Osteocyte (in vitro differentiated cells): ENCODE results near the gene CHMP4B. TPM values are rescaled to one million over a fixed set of nuclear protein-coding genes. Genes with fewer than 3 reads are reported as not detected.

Experiments
- DNase-seq: peaks from one replicate; pipeline ENCODE4 v3.0.0; 2021; ENCODE audit warnings: mixed read lengths; ENCODE audit not compliant: unreplicated experiment; ENCODE audit errors: extremely low spot score
- H3K27ac Mint-ChIP-seq: one replicate; pipeline ENCODE4 v1.8.0; 2021; ENCODE audit warnings: mild to moderate bottlenecking, mixed read lengths; ENCODE audit not compliant: unreplicated experiment
- H3K27me3 Mint-ChIP-seq: one replicate; pipeline ENCODE4 v1.8.0; 2021; ENCODE audit warnings: mixed read lengths; ENCODE audit not compliant: unreplicated experiment
- H3K36me3 Mint-ChIP-seq: one replicate; pipeline ENCODE4 v1.8.0; 2021; ENCODE audit warnings: mixed read lengths; ENCODE audit not compliant: unreplicated experiment
- H3K4me1 Mint-ChIP-seq: one replicate; pipeline ENCODE4 v1.8.0; 2021; ENCODE audit warnings: mixed read lengths; ENCODE audit not compliant: unreplicated experiment
- H3K4me3 Mint-ChIP-seq: one replicate; pipeline ENCODE4 v1.8.0; 2021; ENCODE audit warnings: mild to moderate bottlenecking, moderate library complexity, mixed read lengths; ENCODE audit not compliant: unreplicated experiment
- H3K9me3 Mint-ChIP-seq: one replicate; pipeline ENCODE4 v1.8.0; 2021; ENCODE audit warnings: mixed read lengths; ENCODE audit not compliant: unreplicated experiment
- CTCF ChIP-seq: fragments of 200-600 bp; sonication (generic); IDR thresholded peaks from 2 replicates; pipeline ENCODE4 v1.5.0; 2021; ENCODE audit warnings: antibody characterized with exemption, mild to moderate bottlenecking, moderate library complexity
- total RNA-seq: library from RNA; stranded (reverse); gene quantifications from 2 replicates; pipeline ENCODE4 v1.2.1, GENCODE V29; 2021

The CHMP4B gene
- total RNA-seq, 1 donor from 2014 or later, result 92.5 TPM

GRCh38 chr20:33889312-33889711 is 78.2 kb downstream of the CHMP4B start:
- Mint-ChIP-seq H3K4me1 (no peaks in the 10 kb centered on the region), H3K9me3 (peaks cover 10% of the 10 kb centered on the region), H3K4me3 (no peak overlapping the region), H3K27me3 (peaks cover 13% of the 10 kb centered on the region), H3K27ac (no peak overlapping the region), H3K36me3 (no peaks in the 10 kb centered on the region)
- no peak for DNase-seq
- no peak for TF ChIP-seq CTCF

- Mint-ChIP-seq H3K4me3 (no peak overlapping the region), H3K27ac (no peak overlapping the region), H3K4me1 (no peaks in the 10 kb centered on the region), H3K36me3 (no peaks in the 10 kb centered on the region), H3K27me3 (peaks cover 16% of the 10 kb centered on the region), H3K9me3 (peaks cover 10% of the 10 kb centered on the region)
- DNase-seq, result no peak
- no peak for TF ChIP-seq CTCF
Measured at GRCh38 chr20:33890557-33890956, 79.4 kb downstream of the CHMP4B start.

GRCh38 chr20:33893314-33893713 is 82.2 kb downstream of the CHMP4B start:
- peaks cover 3% of the 10 kb centered on the region for H3K4me1 Mint-ChIP-seq
- peaks cover 26% of the 10 kb centered on the region for H3K27me3 Mint-ChIP-seq
- no peak overlapping the region for H3K27ac Mint-ChIP-seq
- H3K9me3 Mint-ChIP-seq, result peaks cover 10% of the 10 kb centered on the region
- no peak for DNase-seq
- H3K36me3 Mint-ChIP-seq, result no peaks in the 10 kb centered on the region
- TF ChIP-seq CTCF, result no peak
- no peak overlapping the region for H3K4me3 Mint-ChIP-seq

DNA sequence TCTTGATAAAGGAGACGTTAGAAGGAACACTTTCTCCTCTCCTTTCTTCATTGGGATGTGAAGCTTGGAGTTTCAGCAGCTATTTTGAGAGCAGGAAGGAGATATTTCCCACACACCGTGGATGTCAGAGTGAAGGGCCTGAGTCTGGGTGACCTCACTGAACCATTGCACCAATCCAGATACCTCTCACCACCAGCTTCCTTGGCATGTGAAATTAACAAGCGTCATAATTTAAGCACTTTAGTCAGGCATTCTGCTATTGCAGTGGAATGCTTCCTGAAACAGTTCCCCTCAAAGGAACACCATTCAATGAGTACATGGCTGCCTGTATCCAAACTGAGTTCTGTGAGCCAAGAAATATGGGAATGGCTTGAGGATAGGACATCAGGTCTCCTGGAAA is 83.7 kb downstream of the CHMP4B start:
- no peak for DNase-seq
- Mint-ChIP-seq H3K27ac (no peak overlapping the region), H3K4me1 (peaks cover 3% of the 10 kb centered on the region), H3K27me3 (peaks cover 18% of the 10 kb centered on the region), H3K36me3 (no peaks in the 10 kb centered on the region), H3K9me3 (peaks cover 10% of the 10 kb centered on the region), H3K4me3 (no peak overlapping the region)
- TF ChIP-seq CTCF, result no peak

- Mint-ChIP-seq H3K9me3 (no peaks in the 10 kb centered on the region), H3K4me3 (no peak overlapping the region)
- DNase-seq, result no peak
Measured at GRCh38 chr20:33896509-33896908, 85.4 kb downstream of the CHMP4B start.

More at GRCh38 chr20:33896509-33896908, 85.4 kb downstream of the CHMP4B start:
- Mint-ChIP-seq H3K27me3 (peaks cover 24% of the 10 kb centered on the region), H3K4me1 (peaks cover 3% of the 10 kb centered on the region), H3K27ac (no peak overlapping the region), H3K36me3 (no peaks in the 10 kb centered on the region)
- TF ChIP-seq CTCF, result no peak
